Activated CD4-positive, alpha-beta memory T cell treated with anti-CD3 and anti-CD28 coated beads, Interleukin-2, amount 10 ng/mL, durations not matched to agents 7 days and 5 days (primary cell): Measurements from ENCODE around the gene ZBTB12. TPM values are rescaled to one million over a fixed set of nuclear protein-coding genes. Genes with fewer than 3 reads are reported as not detected.

Experiments
- CTCF ChIA-PET: fragments of 350-600 bp; sonication (Branson Sonifier 250); formaldehyde crosslinking; loops from one replicate; lab custom pipeline; 2021; ENCODE audit warnings: antibody characterized with exemption, inconsistent platforms; lab: Charles Lee
- POLR2A ChIA-PET: fragments of 350-600 bp; sonication (Branson Sonifier 250); formaldehyde crosslinking; loops from one replicate; lab custom pipeline; 2021; ENCODE audit warnings: antibody characterized with exemption; lab: Charles Lee
- DNase-seq: peaks from one replicate; pipeline ENCODE4 v3.0.0-alpha.2; 2020
- H3K27ac Mint-ChIP-seq: one replicate; pipeline ENCODE4 v1.8.0; 2021; ENCODE audit warnings: mild to moderate bottlenecking, mixed read lengths
- H3K27me3 Mint-ChIP-seq: one replicate; pipeline ENCODE4 v1.8.0; 2021; ENCODE audit warnings: mixed read lengths
- H3K36me3 Mint-ChIP-seq: one replicate; pipeline ENCODE4 v1.8.0; 2021; ENCODE audit warnings: low read depth, mixed read lengths
- H3K4me1 Mint-ChIP-seq: one replicate; pipeline ENCODE4 v1.8.0; 2021; ENCODE audit warnings: mixed read lengths
- H3K4me3 Mint-ChIP-seq: one replicate; pipeline ENCODE4 v1.8.0; 2021; ENCODE audit warnings: mild to moderate bottlenecking, mixed read lengths
- H3K9me3 Mint-ChIP-seq: one replicate; pipeline ENCODE4 v1.8.0; 2021; ENCODE audit warnings: mixed read lengths
- total RNA-seq, 2 experiments: library from RNA; stranded (reverse); gene quantifications; one replicate each; pipeline ENCODE4 v1.2.3, GENCODE V29; 2021

Gene ZBTB12
- 1 to 10 TPM in 1 of 2 experiments, under 1 TPM in 1; 0.98 to 1.1 TPM for total RNA-seq

- H3K36me3 Mint-ChIP-seq, result peaks cover 4% of the 10 kb centered on the region
- H3K4me3 Mint-ChIP-seq, result peak within 1 kb of the TSS; percentile 81
- DNase-seq, result peak; percentile 86
- peak within 1 kb of the TSS; percentile 46 for H3K27ac Mint-ChIP-seq
- peaks cover 38% of the 10 kb centered on the region for H3K4me1 Mint-ChIP-seq
- ChIA-PET POLR2A (interaction anchor here (0.7 to 1.2 kb wide), 3 partner anchors 12 to 247 kb away, joined by 3 read pairs; partner anchors contain the start of gene APOM), CTCF (interaction anchor here (1.7 kb wide), 1 partner anchor 50 kb away, joined by 4 read pairs; no protein-coding TSS in a partner anchor)
- no peaks in the 10 kb centered on the region for H3K9me3 Mint-ChIP-seq
- peaks cover 16% of the 10 kb centered on the region for H3K27me3 Mint-ChIP-seq
Observed at GRCh38 chr6:31901953-31902643, at the start of gene ZBTB12. TSS of gene ZBTB12 (minus strand) at chr6:31902086. CDS start at chr6:31901305, 781 bp downstream.

- Mint-ChIP-seq H3K4me1 (peaks cover 5% of the 10 kb centered on the region), H3K27ac (no peak overlapping the region), H3K9me3 (no peaks in the 10 kb centered on the region), H3K27me3 (peaks cover 10% of the 10 kb centered on the region), H3K36me3 (peaks cover 29% of the 10 kb centered on the region), H3K4me3 (no peak overlapping the region)
- ChIA-PET CTCF (interaction anchor here (1.1 to 1.2 kb wide), 3 partner anchors 9 to 43 kb away, joined by 3 to 6 read pairs (median 3); no protein-coding TSS in a partner anchor), POLR2A (interaction anchor here (1.2 to 2.4 kb wide), 3 partner anchors 9 to 52 kb away, joined by 3 to 10 read pairs (median 4); partner anchors contain the start of genes NELFE, SKIC2 and ZBTB12)
- DNase-seq, result no peak
Observed at GRCh38 chr6:31949926-31950548, 48.2 kb upstream of the ZBTB12 start.

GRCh38 chr6:31948753-31949413, 47.0 kb upstream of the ZBTB12 start:
- H3K4me1 Mint-ChIP-seq, result peaks cover 5% of the 10 kb centered on the region
- CTCF ChIA-PET, result interaction anchor here (1.2 kb wide), 1 partner anchor 42 kb away, joined by 3 read pairs; no protein-coding TSS in a partner anchor
- H3K9me3 Mint-ChIP-seq, result no peaks in the 10 kb centered on the region
- no peak overlapping the region for H3K4me3 Mint-ChIP-seq
- DNase-seq, result no peak
- H3K27ac Mint-ChIP-seq, result no peak overlapping the region
- peaks cover 18% of the 10 kb centered on the region for H3K36me3 Mint-ChIP-seq
- H3K27me3 Mint-ChIP-seq, result peaks cover 10% of the 10 kb centered on the region
- POLR2A ChIA-PET, result interaction anchor here (2.4 kb wide), 1 partner anchor 10 kb away, joined by 10 read pairs; the partner anchor contains the start of genes NELFE and SKIC2

DNA sequence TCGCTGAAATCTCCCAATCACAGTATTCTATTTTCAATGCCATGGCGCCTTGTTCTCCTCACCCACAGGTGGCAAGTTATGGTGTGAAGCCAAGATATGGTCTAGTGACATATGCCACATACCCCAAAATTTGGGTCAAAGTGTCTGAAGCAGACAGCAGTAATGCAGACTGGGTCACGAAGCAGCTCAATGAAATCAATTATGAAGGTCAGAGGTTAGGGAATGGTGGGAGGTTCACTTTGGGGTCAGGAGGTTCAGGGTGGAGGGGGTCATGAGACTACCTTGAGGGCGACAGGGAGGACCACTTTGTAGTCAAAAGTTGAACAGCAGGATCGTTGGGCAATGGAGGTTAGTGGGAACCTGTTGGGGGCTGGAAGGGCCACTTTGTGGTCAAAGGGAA, 46.4 kb upstream of the ZBTB12 start:
- no peak overlapping the region for H3K27ac Mint-ChIP-seq
- H3K9me3 Mint-ChIP-seq, result no peaks in the 10 kb centered on the region
- peaks cover 13% of the 10 kb centered on the region for H3K36me3 Mint-ChIP-seq
- peaks cover 14% of the 10 kb centered on the region for H3K27me3 Mint-ChIP-seq
- POLR2A ChIA-PET, result interaction anchor here (2.4 kb wide), 1 partner anchor 10 kb away, joined by 10 read pairs; the partner anchor contains the start of genes NELFE and SKIC2
- no peak overlapping the region for H3K4me3 Mint-ChIP-seq
- CTCF ChIA-PET, result no interaction called here
- no peak for DNase-seq
- H3K4me1 Mint-ChIP-seq, result peaks cover 5% of the 10 kb centered on the region

GRCh38 chr6:31947864-31948263, 46.0 kb upstream of the ZBTB12 start:
- Mint-ChIP-seq H3K4me3 (no peak overlapping the region), H3K4me1 (peaks cover 5% of the 10 kb centered on the region), H3K27me3 (peaks cover 14% of the 10 kb centered on the region), H3K9me3 (no peaks in the 10 kb centered on the region), H3K27ac (no peak overlapping the region), H3K36me3 (peaks cover 8% of the 10 kb centered on the region)
- POLR2A ChIA-PET, result interaction anchor here (2.4 kb wide), 1 partner anchor 11 kb away, joined by 10 read pairs; the partner anchor contains the start of genes NELFE and SKIC2
- no peak for DNase-seq
- CTCF ChIA-PET, result no interaction called here

DNA sequence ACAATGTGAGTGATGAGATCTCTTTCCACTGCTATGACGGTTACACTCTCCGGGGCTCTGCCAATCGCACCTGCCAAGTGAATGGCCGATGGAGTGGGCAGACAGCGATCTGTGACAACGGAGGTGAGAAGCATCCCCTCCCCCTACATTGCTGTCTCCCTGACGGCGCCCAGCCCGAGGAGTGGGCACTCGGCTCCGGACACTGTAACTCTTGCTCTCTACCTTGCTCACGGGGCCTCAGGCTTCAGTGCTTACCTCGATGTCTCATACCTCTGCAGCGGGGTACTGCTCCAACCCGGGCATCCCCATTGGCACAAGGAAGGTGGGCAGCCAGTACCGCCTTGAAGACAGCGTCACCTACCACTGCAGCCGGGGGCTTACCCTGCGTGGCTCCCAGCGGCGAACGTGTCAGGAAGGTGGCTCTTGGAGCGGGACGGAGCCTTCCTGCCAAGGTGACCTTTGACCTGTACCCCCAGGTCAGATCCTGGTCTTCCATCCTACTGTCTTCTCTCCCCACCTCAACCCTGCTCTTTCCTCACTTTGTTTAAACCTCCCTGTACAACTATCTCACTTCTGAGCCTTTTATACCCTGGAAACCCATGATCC, 45.3 kb upstream of the ZBTB12 start:
- H3K27me3 Mint-ChIP-seq, result peaks cover 19% of the 10 kb centered on the region
- ChIA-PET CTCF (no interaction called here), POLR2A (interaction anchor here (2.4 kb wide), 1 partner anchor 11 kb away, joined by 10 read pairs; the partner anchor contains the start of genes NELFE and SKIC2)
- no peak for DNase-seq
- H3K9me3 Mint-ChIP-seq, result no peaks in the 10 kb centered on the region
- H3K4me3 Mint-ChIP-seq, result no peak overlapping the region
- H3K36me3 Mint-ChIP-seq, result peaks cover 5% of the 10 kb centered on the region
- no peak overlapping the region for H3K27ac Mint-ChIP-seq
- H3K4me1 Mint-ChIP-seq, result peaks cover 5% of the 10 kb centered on the region

GRCh38 chr6:31946370-31946885, 44.5 kb upstream of the ZBTB12 start:
- H3K27ac Mint-ChIP-seq, result no peak overlapping the region

GRCh38 chr6:31945507-31946369, 43.9 kb upstream of the ZBTB12 start, which contains the start of gene CFB:
TSS of gene CFB (plus strand) at chr6:31946095. CDS start at chr6:31946222, 127 bp downstream.
- H3K27ac Mint-ChIP-seq, result no peak within 1 kb of the TSS
- no peak for DNase-seq
- H3K36me3 Mint-ChIP-seq, result peaks cover 2% of the 10 kb centered on the region
- ChIA-PET POLR2A (interaction anchor here (1.0 to 1.7 kb wide), 3 partner anchors 12 to 26 kb away, joined by 3 to 5 read pairs (median 3); partner anchors contain the start of genes DXO, NELFE and SKIC2), CTCF (no interaction called here)
- no peaks in the 10 kb centered on the region for H3K9me3 Mint-ChIP-seq
- H3K4me1 Mint-ChIP-seq, result peaks cover 5% of the 10 kb centered on the region
- no peak within 1 kb of the TSS for H3K4me3 Mint-ChIP-seq
- peaks cover 21% of the 10 kb centered on the region for H3K27me3 Mint-ChIP-seq

More at GRCh38 chr6:31946370-31946885, 44.5 kb upstream of the ZBTB12 start:
- H3K4me1 Mint-ChIP-seq, result peaks cover 5% of the 10 kb centered on the region
- H3K4me3 Mint-ChIP-seq, result no peak overlapping the region
- POLR2A ChIA-PET, result interaction anchor here (1.7 kb wide), 1 partner anchor 13 kb away, joined by 5 read pairs; the partner anchor contains the start of genes NELFE and SKIC2
- peaks cover 5% of the 10 kb centered on the region for H3K36me3 Mint-ChIP-seq
- no peak for DNase-seq
- peaks cover 21% of the 10 kb centered on the region for H3K27me3 Mint-ChIP-seq
- CTCF ChIA-PET, result no interaction called here
- H3K9me3 Mint-ChIP-seq, result no peaks in the 10 kb centered on the region

GRCh38 chr6:31945154-31945506, 43.2 kb upstream of the ZBTB12 start:
- Mint-ChIP-seq H3K9me3 (no peaks in the 10 kb centered on the region), H3K4me1 (peaks cover 5% of the 10 kb centered on the region), H3K27me3 (peaks cover 24% of the 10 kb centered on the region), H3K36me3 (no peaks in the 10 kb centered on the region), H3K4me3 (no peak overlapping the region), H3K27ac (no peak overlapping the region)
- no peak for DNase-seq
- POLR2A ChIA-PET, result interaction anchor here (1.0 to 1.7 kb wide), 3 partner anchors 13 to 27 kb away, joined by 3 to 5 read pairs (median 3); partner anchors contain the start of genes DXO, NELFE and SKIC2
- CTCF ChIA-PET, result no interaction called here

GRCh38 chr6:31943742-31944141, 41.9 kb upstream of the ZBTB12 start:
- H3K4me3 Mint-ChIP-seq, result no peak overlapping the region
- no peaks in the 10 kb centered on the region for H3K9me3 Mint-ChIP-seq
- peaks cover 24% of the 10 kb centered on the region for H3K27me3 Mint-ChIP-seq
- no peak overlapping the region for H3K27ac Mint-ChIP-seq
- H3K36me3 Mint-ChIP-seq, result no peaks in the 10 kb centered on the region
- CTCF ChIA-PET, result no interaction called here
- H3K4me1 Mint-ChIP-seq, result peaks cover 5% of the 10 kb centered on the region
- POLR2A ChIA-PET, result no interaction called here
- DNase-seq, result no peak

- H3K27ac Mint-ChIP-seq, result no peak overlapping the region
- CTCF ChIA-PET, result interaction anchor here (1.4 to 1.9 kb wide), 2 partner anchors 10 to 170 kb away, joined by 6 read pairs; no protein-coding TSS in a partner anchor
Observed at GRCh38 chr6:31940256-31940664, 38.4 kb upstream of the ZBTB12 start.

More at GRCh38 chr6:31940256-31940664, 38.4 kb upstream of the ZBTB12 start:
- H3K36me3 Mint-ChIP-seq, result no peaks in the 10 kb centered on the region
- H3K27me3 Mint-ChIP-seq, result peaks cover 17% of the 10 kb centered on the region
- DNase-seq, result no peak
- POLR2A ChIA-PET, result no interaction called here
- no peaks in the 10 kb centered on the region for H3K4me1 Mint-ChIP-seq
- no peaks in the 10 kb centered on the region for H3K9me3 Mint-ChIP-seq
- H3K4me3 Mint-ChIP-seq, result no peak overlapping the region
